Kidney (tissue), 14 donors: ENCODE measurements around the gene UPB1. TPM values are rescaled to one million over a fixed set of nuclear protein-coding genes. Genes with fewer than 3 reads are reported as not detected.
A peak's percentile ranks its signal among the peaks of the same experiment; 100 is the strongest.

ENCODE experiments used
- DNase-seq, 5 donors: peaks; one replicate each; pipeline ENCODE4 v3.0.0-alpha.2; 2013 to 2020
- FAIRE-seq: peaks from 2 replicates; lab custom pipeline; 2012; peaks lifted over from hg19 to GRCh38; lab: Jason Lieb, UNC
- H3K27ac ChIP-seq, 2 donors: one replicate each; pipeline ENCODE4 v1.7.0; 2013; ENCODE audit warnings: low read depth in 2 of 2, low read length in 2 of 2, inconsistent platforms in 1 of 2
- H3K27me3 ChIP-seq: one replicate; pipeline ENCODE4 v1.7.1; 2013; ENCODE audit warnings: low read length, inconsistent platforms; ENCODE audit not compliant: control insufficient read depth, insufficient read depth
- H3K36me3 ChIP-seq, 3 donors: one replicate each; pipeline versions ENCODE4 v1.7.0 to v1.7.1; 2013; ENCODE audit warnings: low read length in 3 of 3, control low read depth in 1 of 3, inconsistent platforms in 1 of 3; ENCODE audit not compliant: insufficient read depth in 3 of 3, control insufficient read depth in 2 of 3
- H3K4me1 ChIP-seq, 3 donors: one replicate each; pipeline versions ENCODE4 v1.7.0 to v1.7.1; 2013; ENCODE audit warnings: low read length in 3 of 3, inconsistent platforms in 1 of 3, low read depth in 1 of 3; ENCODE audit not compliant: control insufficient read depth in 2 of 3, insufficient read depth in 2 of 3
- H3K4me3 ChIP-seq, 3 donors: one replicate each; pipeline versions ENCODE4 v1.7.0 to v1.8.1; 2013; ENCODE audit warnings: low read length in 3 of 3, control low read depth in 1 of 3, inconsistent platforms in 1 of 3
- H3K9ac ChIP-seq, 3 donors: one replicate each; pipeline versions ENCODE4 v1.7.0 to v1.7.1; 2013; ENCODE audit warnings: low read length in 3 of 3, control low read depth in 1 of 3, inconsistent platforms in 1 of 3
- H3K9me3 ChIP-seq, 3 donors: one replicate each; pipeline versions ENCODE4 v1.7.0 to v1.7.1; 2013; ENCODE audit warnings: low read length in 3 of 3, control low read depth in 1 of 3, inconsistent platforms in 1 of 3; ENCODE audit not compliant: control insufficient read depth in 2 of 3, insufficient read depth in 1 of 3
- CTCF ChIP-seq: IDR thresholded peaks from 3 replicates; pipeline ENCODE4 v1.5.1; 2012; ENCODE audit warnings: mild to moderate bottlenecking, moderate library complexity, borderline replicate concordance; ENCODE audit not compliant: insufficient read depth; ENCODE audit errors: extremely low read depth
- intact Hi-C: fragments of 100-400 bp; cut with DNase I; formaldehyde crosslinking; loops from one replicate; pipeline ENCODE4 v1.11.1; 2022
- polyA plus RNA-seq: library from polyadenylated mRNA; stranded (reverse); fragments of 350-450 nt; fragmentation: Illumina TruSeq; extraction: RNeasy Lipid Tissue Mini Kit (QIAGEN cat#74804); gene quantifications from one replicate; pipeline ENCODE4 v1.2.3, GENCODE V29; 2014; ENCODE audit warnings: low read depth, low replicate concordance; ENCODE audit not compliant: insufficient read depth
- total RNA-seq: library from RNA; stranded (reverse); fragmentation: NEBNext Ultra II Directional; extraction: Animal tissue kit (Norgen Biotek cat#: 25700); gene quantifications from one replicate; pipeline ENCODE4 v1.2.1, GENCODE V29; 2021
- donor health status: control.
- donor health status: control.
- donor health status: control.
- donor health status: control.
- donor health status: control.
- donor health status: DM: yes; HTN: yes; CAD: no.
- donor health status: Normal renal cell carcinoma (clear cell type).

The UPB1 gene
- total and polyA plus RNA-seq, 2 donors from 2014 or later = 1.0 to 64.6 TPM

GRCh38 chr22:24507716-24508115, 12.6 kb downstream of the UPB1 start:
- Histone ChIP-seq H3K9me3 (no peaks in the 10 kb centered on the region), H3K4me1 (peaks cover 0 to 28% (median 9%) of the 10 kb centered on the region in 3 donors), H3K9ac (no peak overlapping the region), H3K27ac (peak overlapping the region in 1 of 2 donors; percentile 33), H3K4me3 (no peak overlapping the region), H3K27me3 (no peaks in the 10 kb centered on the region), H3K36me3 (peaks cover 0 to 5% (median 0%) of the 10 kb centered on the region in 3 donors)
- FAIRE-seq = no peak
- peak in 2 of 5 donors; percentile 18 to 35 for DNase-seq
- intact Hi-C loops = loop anchor here (10.0 kb wide), 1 partner anchor 83 kb away; the partner anchor contains the start of gene ADORA2A
- no peak for TF ChIP-seq CTCF

DNA sequence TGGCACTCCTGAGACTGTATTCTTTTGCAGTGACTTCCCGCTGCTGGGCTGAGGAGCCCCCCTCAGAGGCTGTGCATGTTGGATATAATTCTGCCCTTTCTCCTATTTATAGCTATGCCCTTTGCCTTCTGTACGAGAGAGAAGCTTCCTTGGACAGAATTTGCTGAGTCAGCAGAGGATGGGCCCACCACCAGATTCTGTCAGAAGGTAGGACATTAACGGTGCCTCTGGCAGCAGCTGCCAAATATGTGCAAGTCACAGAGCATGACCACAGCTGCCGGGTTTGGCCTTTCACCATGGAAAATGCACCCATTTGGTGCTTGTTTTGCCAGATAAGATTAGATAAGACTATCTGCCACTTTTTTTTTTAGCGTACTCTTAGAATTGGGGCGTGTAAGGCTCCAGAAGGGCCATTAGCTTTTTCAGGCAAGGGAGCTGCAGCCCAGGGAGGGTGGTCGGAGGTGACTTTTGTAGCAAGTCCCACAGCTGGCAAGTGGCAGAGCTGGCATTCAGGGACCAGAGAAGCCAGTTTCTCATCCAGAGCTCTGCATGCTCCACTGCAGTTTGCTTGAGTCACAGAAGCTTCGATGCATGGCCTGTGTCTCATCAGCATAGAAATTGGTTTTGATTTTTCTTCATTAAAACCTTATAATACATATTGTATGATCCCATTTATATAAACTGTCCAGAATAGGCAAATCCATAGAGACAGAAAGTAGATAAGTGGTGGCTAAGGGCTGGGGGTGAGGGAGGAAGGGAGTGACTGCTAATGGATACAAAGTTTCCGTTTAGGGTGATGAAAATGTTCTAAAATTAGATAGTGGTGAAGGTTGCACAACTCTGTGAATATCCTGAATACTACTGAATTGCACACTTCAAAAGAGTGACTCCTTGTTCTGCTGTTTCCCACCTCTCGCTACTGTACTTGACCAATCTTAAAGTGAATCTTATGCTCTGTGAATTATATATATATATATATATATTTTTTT, 15.8 kb downstream of the UPB1 start:
- DNase-seq (peak in 3 of 5 donors; percentile 45 to 64 (median 45)), FAIRE-seq (no peak)
- no peak overlapping the region for H3K4me3 ChIP-seq
- no peak for TF ChIP-seq CTCF
- peaks cover 0 to 28% (median 14%) of the 10 kb centered on the region in 3 donors for H3K4me1 ChIP-seq
- H3K27ac ChIP-seq = peak overlapping the region in 1 of 2 donors; percentile 38
- peaks cover 0 to 18% (median 2%) of the 10 kb centered on the region in 3 donors for H3K36me3 ChIP-seq
- no peaks in the 10 kb centered on the region for H3K9me3 ChIP-seq
- intact Hi-C loops = no loop called here
- no peaks in the 10 kb centered on the region for H3K27me3 ChIP-seq
- no peak overlapping the region for H3K9ac ChIP-seq

DNA sequence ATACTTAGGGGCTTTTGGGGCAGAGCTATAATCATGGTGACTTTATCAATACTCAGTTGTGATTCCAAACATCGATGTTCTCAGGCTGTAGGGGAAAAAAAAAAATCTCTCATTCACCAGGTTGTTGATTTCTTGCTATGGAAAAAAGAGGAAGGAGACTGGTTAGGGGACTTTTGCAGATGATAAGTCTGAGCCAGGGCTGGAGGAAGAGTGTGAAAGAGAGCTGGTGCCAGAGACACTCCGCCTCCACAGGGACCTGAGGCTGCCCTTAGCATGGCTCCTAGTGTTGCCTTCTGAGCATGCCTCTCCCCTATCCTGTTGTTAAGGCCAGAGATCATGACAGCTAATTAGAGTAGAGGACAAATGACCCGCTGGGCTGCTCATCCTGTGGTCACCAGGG, 16.9 kb downstream of the UPB1 start:
- no peak overlapping the region for H3K27ac ChIP-seq
- no peak overlapping the region for H3K9ac ChIP-seq
- no peak for FAIRE-seq
- H3K27me3 ChIP-seq = no peaks in the 10 kb centered on the region
- H3K4me3 ChIP-seq = no peak overlapping the region
- TF ChIP-seq CTCF = no peak
- intact Hi-C loops = no loop called here
- peak in 1 of 5 donors; percentile 32 for DNase-seq
- H3K36me3 ChIP-seq = peaks cover 0 to 20% (median 2%) of the 10 kb centered on the region in 3 donors
- peaks cover 0 to 20% (median 16%) of the 10 kb centered on the region in 3 donors for H3K4me1 ChIP-seq
- H3K9me3 ChIP-seq = no peaks in the 10 kb centered on the region
